Measurements from ENCODE around the gene ATP8B3. TPM values are rescaled to one million over a fixed set of nuclear protein-coding genes. Genes with fewer than 3 reads are reported as not detected.

ATP8B3 gene
- total RNA-seq, 1 donor from 2014 or later, result 0.64 TPM

GRCh38 chr19:1810439-1811160 is 1.5 kb downstream of the ATP8B3 start:
- intact Hi-C loops (cut with DNase I), result no loop called here
- Histone ChIP-seq H3K4me1 (peaks cover 15% of the 10 kb centered on the region), H3K27ac (no peak overlapping the region), H3K27me3 (no peaks in the 10 kb centered on the region), H3K9me3 (no peaks in the 10 kb centered on the region), H3K36me3 (peaks cover 8% of the 10 kb centered on the region), H3K4me3 (no peak overlapping the region)
- ATAC-seq (no peak), DNase-seq (no peak)
- no peak for TF ChIP-seq CTCF (IDR thresholded peaks at IDR 0.05)

GRCh38 chr19:1809678-1810077 is 2.4 kb downstream of the ATP8B3 start:
- Histone ChIP-seq H3K9me3 (no peaks in the 10 kb centered on the region), H3K27ac (no peak overlapping the region), H3K4me1 (peaks cover 15% of the 10 kb centered on the region), H3K4me3 (no peak overlapping the region), H3K27me3 (no peaks in the 10 kb centered on the region), H3K36me3 (no peaks in the 10 kb centered on the region)
- DNase-seq, result no peak
- no peak for ATAC-seq
- TF ChIP-seq CTCF (IDR thresholded peaks at IDR 0.05), result no peak
- intact Hi-C loops (cut with DNase I), result no loop called here

GRCh38 chr19:1808395-1808731 is 3.7 kb downstream of the ATP8B3 start:
- H3K36me3 ChIP-seq, result no peaks in the 10 kb centered on the region
- ATAC-seq (no peak), DNase-seq (no peak)
- no peaks in the 10 kb centered on the region for H3K9me3 ChIP-seq
- no peak overlapping the region for H3K4me3 ChIP-seq
- no peak overlapping the region for H3K27ac ChIP-seq
- peaks cover 11% of the 10 kb centered on the region for H3K4me1 ChIP-seq
- intact Hi-C loops (cut with DNase I), result no loop called here
- H3K27me3 ChIP-seq, result no peaks in the 10 kb centered on the region
- TF ChIP-seq CTCF (IDR thresholded peaks at IDR 0.05), result no peak

GRCh38 chr19:1807695-1808394 is 4.2 kb downstream of the ATP8B3 start:
- TF ChIP-seq CTCF (IDR thresholded peaks at IDR 0.05), result no peak
- DNase-seq, result no peak
- Histone ChIP-seq H3K4me1 (peaks cover 6% of the 10 kb centered on the region), H3K27ac (no peak overlapping the region), H3K27me3 (no peaks in the 10 kb centered on the region), H3K4me3 (no peak overlapping the region), H3K9me3 (no peaks in the 10 kb centered on the region), H3K36me3 (no peaks in the 10 kb centered on the region)
- intact Hi-C loops (cut with DNase I), result no loop called here
- ATAC-seq, result no peak

GRCh38 chr19:1807030-1807694 is 4.9 kb downstream of the ATP8B3 start:
- no peaks in the 10 kb centered on the region for H3K9me3 ChIP-seq
- H3K27ac ChIP-seq, result no peak overlapping the region
- peaks cover 5% of the 10 kb centered on the region for H3K4me1 ChIP-seq
- H3K36me3 ChIP-seq, result no peaks in the 10 kb centered on the region
- no peaks in the 10 kb centered on the region for H3K27me3 ChIP-seq
- intact Hi-C loops (cut with DNase I), result no loop called here
- no peak overlapping the region for H3K4me3 ChIP-seq
- DNase-seq, result no peak
- no peak for ATAC-seq
- TF ChIP-seq CTCF (IDR thresholded peaks at IDR 0.05), result no peak

Data from upper lobe of right lung (tissue), 1 donor.